HS-5 (cell line): ENCODE results near the gene PPIP5K1.

ENCODE experiments used
- DNase-seq: peaks from one replicate; pipeline ENCODE4 v3.0.0-alpha.2; 2012; ENCODE audit warnings: low read depth

PPIP5K1 gene

GRCh38 chr15:43517354-43518196, 72.4 kb downstream of the PPIP5K1 start, which contains the start of gene MAP1A:
Gene MAP1A, plus strand, starts transcription at chr15:43517608. Its CDS starts 3,866 bp downstream, at chr15:43521474.
- no peak for DNase-seq

GRCh38 chr15:43516801-43517353, 73.1 kb downstream of the PPIP5K1 start:
- DNase-seq: no peak

GRCh38 chr15:43516185-43516584, 73.8 kb downstream of the PPIP5K1 start:
- no peak for DNase-seq

- DNase-seq: no peak
Observed at GRCh38 chr15:43515741-43516140, 74.3 kb downstream of the PPIP5K1 start.

GRCh38 chr15:43514241-43515057, 75.6 kb downstream of the PPIP5K1 start:
- no peak for DNase-seq

GRCh38 chr15:43513550-43513949, 76.5 kb downstream of the PPIP5K1 start:
- DNase-seq: no peak

GRCh38 chr15:43511012-43511885, 78.8 kb downstream of the PPIP5K1 start:
- no peak for DNase-seq

- peak; percentile 86 for DNase-seq
Observed at GRCh38 chr15:43510200-43511011, 79.6 kb downstream of the PPIP5K1 start.

GRCh38 chr15:43509660-43510199, 80.3 kb downstream of the PPIP5K1 start:
- DNase-seq: no peak

- DNase-seq: no peak
Observed at GRCh38 chr15:43508991-43509659, 80.9 kb downstream of the PPIP5K1 start.

GRCh38 chr15:43508421-43508820, 81.6 kb downstream of the PPIP5K1 start:
- no peak for DNase-seq

GRCh38 chr15:43505738-43506137, 84.3 kb downstream of the PPIP5K1 start:
- DNase-seq: no peak

GRCh38 chr15:43499635-43500034, 90.4 kb downstream of the PPIP5K1 start:
- DNase-seq: no peak

- no peak for DNase-seq
Observed at GRCh38 chr15:43498990-43499389, 91.0 kb downstream of the PPIP5K1 start.

- DNase-seq: no peak
Observed at GRCh38 chr15:43493703-43494472, 96.1 kb downstream of the PPIP5K1 start.

GRCh38 chr15:43492673-43493601, 97.1 kb downstream of the PPIP5K1 start, which contains the start of gene TP53BP1:
Gene TP53BP1, minus strand, starts transcription at chr15:43493156. Its CDS starts 113 bp downstream, at chr15:43493043.
- DNase-seq: peak; percentile 68

GRCh38 chr15:43492266-43492665, 97.7 kb downstream of the PPIP5K1 start:
- DNase-seq: no peak

GRCh38 chr15:43489191-43489590, 100.8 kb downstream of the PPIP5K1 start:
- no peak for DNase-seq
